EL (cell line): Measurements from ENCODE around the gene NFAM1.

ENCODE experiments used
- DNase-seq: peaks from one replicate; pipeline ENCODE4 v3.0.0-alpha.2; 2016

NFAM1 gene

GRCh38 chr22:42332089-42332488 is 100.1 kb downstream of the NFAM1 start:
- DNase-seq: no peak

GRCh38 chr22:42331014-42331413 is 101.2 kb downstream of the NFAM1 start:
- DNase-seq: no peak
